ENCODE measurements around the gene GDPGP1. TPM values are rescaled to one million over a fixed set of nuclear protein-coding genes. Genes with fewer than 3 reads are reported as not detected.
"Not testable (repeated sequence)": the region's sequence is repeated elsewhere in the genome, so short reads cannot be mapped to it uniquely, and the experiment has no call there.

GDPGP1 gene
- 11.7 and 13.6 TPM in 2 replicates for total RNA-seq

DNA sequence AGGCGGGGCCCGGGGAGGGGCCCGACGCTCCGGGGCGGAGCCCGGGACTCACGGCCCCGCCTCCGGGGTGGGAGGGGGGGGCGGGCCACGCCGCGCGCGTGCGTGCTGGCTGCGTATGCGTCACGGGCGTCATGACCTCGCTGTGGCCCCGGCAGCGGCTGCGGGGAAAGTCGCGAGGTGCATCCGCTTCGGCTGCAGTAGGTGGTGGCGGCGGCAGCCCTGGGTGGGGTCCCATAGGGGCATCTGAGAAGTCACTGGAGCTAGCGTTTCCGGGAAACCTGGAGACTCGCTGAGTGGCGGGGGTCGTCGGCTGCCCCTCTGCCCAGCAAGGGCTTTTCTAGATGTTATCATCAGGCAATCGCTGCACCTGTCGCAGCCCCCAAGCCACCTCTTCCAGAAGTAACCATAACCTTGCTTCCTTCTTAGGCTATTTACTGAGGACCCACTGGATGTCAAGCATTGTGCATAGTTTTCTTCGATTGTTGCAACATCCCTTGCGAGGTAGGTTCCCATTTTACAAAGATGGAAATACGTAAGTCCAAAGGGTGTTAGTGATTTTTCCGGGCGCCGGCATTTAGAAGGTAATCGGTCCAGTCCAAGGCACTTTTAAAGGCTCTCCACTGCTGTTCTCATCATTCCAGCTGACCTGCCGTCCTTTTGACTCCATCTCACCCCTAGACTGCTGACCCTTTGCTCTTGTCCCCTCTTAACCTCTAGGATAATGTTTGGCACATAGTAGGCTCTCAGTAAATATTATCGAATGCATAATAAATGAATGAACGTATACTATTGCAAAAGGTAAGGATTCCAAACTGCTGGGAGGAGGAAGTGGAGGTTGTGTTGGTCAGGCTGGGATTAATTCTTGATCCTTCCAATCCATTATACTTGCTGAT, at the start of gene GDPGP1:
Gene GDPGP1, plus strand, starts transcription at position 114 of the 893 bp plus-strand sequence. CDS start 6,700 bp downstream, outside the sequence.
- peak; percentile 27 for DNase-seq

GRCh38 chr15:90184786-90185704, 49.0 kb upstream of the GDPGP1 start:
- DNase-seq, result no peak

- DNase-seq, result no peak
These were observed 46.6 kb upstream of the GDPGP1 start for GRCh38 chr15:90187257-90187868.

DNA sequence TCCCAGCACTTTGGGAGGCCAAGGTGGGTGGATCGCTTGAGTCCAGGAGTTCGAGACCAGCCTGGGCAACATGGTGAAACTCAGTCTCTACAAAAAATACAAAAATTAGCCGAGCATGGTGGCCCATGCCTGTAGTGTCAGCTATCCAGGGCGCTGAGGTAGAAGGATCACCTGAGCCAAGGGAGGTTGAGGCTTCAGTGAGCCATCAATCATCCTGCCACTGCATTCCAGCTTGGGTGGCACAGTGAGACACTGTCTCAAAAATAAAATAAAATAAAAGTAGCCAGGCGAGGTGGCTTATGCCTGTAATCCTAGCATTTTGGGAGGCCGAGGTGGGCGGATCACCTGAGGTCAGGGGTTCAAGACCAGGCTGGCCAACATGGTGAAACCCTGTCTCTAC, 45.9 kb upstream of the GDPGP1 start:
- DNase-seq, result not testable (repeated sequence)

DNA sequence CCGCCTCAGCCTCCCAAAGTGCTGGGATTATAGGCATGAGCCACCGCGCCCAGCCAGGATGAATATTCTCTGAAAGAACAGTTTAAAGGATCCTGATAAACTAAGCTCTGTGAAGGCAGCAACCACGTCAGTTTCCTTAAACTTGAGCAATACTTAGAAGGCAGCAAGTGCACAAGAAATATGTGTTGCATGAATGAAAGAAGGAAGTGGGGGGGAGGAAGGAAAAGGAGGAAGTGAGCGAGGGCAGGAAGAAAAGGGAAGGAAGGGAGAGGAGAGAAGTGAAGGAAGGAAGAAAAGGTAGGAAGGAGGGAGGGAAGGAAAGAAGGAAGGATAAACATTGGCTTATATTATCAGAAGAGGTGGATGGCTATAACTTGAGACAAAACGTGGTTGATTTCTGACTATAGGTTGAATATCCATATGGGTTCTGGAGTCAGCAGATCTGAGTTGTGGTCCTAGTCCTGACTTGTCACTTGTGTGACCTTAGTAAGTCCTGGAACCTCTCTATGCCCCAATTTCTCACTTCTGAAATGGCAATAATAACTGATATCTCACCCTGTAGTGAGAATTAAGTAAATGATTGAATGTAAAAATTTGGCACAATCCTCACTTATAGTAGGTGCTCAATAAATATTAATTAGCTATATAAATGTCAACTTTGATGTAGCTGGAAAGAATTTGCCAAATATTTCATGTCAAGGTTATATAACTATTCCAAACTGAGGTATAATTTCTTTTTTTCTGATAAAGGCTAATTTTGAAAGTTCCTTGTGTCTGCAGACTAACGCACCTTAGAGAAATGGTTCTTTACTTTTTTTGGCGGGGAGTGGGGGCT, 44.9 kb upstream of the GDPGP1 start:
- no peak for DNase-seq

DNA sequence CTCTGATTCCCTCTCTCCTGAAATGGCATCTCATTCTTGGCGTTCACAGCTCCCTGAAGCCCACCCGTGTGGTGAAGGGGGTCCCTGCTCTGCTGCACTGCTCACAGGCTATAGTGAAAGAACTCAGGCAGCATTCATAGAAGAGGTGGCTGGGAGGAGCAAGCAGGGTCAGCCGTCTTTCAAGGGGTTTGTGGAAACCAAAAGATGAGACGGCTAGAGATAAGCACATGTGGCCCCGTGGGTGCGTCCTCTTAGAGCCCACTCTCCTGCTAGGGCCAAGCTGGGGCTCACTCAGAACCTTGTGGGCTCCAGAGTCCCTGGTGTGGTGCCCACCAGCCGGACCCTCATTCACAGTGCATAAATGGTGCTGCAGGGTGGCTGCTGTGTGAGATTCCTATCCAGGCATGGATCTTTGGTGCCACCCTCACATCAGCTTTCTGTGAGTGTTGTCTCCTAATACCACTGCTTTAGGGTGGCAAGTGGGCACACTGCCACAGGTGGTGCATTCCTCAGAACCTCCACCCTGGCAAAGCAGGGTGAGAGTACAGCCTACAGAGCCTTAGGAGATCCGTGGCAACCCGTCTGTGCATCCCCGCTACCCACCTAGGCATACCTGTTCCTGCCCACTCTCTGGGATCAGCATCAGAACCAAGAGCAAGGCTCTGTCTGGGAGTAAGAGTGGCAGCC, 44.1 kb upstream of the GDPGP1 start:
- DNase-seq, result no peak

DNA sequence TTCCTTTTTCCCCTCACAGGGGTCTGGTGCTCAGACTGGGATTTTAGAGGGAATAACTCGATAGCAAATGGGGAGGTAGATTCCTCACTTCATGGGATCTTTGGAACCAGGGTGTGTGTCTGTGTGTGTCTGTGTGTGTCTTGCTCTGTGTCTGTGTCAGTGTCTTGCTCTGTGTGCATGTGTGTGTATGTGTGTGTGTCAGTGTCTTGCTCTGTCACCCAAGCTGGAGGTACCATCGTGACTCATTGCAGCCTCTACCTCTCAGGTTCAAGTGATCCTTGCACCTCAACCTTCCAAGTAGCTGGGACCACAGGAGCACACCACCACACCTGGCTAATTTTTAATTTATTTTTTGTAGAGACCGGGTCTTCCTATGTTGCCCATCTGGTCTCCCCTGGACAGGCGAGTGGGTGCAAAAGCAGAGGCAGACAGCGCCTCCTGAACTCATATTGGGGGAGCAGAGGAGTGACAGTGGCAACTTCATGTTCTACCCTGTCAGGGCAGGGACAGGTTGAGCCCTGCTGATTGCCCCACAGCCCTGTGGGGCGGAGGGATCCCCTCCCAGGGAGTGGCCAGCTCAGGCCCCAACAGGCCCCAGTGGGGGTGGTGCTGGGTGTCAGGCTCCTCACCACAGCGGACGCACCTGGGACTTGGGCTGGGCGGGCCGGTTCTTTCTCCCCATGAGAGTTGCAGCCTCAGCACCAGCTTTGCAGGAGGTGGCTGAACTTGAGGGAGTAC, 43.2 kb upstream of the GDPGP1 start:
- no peak for DNase-seq

- no peak for DNase-seq
These were observed 42.7 kb upstream of the GDPGP1 start for GRCh38 chr15:90191344-90191687.

DNA sequence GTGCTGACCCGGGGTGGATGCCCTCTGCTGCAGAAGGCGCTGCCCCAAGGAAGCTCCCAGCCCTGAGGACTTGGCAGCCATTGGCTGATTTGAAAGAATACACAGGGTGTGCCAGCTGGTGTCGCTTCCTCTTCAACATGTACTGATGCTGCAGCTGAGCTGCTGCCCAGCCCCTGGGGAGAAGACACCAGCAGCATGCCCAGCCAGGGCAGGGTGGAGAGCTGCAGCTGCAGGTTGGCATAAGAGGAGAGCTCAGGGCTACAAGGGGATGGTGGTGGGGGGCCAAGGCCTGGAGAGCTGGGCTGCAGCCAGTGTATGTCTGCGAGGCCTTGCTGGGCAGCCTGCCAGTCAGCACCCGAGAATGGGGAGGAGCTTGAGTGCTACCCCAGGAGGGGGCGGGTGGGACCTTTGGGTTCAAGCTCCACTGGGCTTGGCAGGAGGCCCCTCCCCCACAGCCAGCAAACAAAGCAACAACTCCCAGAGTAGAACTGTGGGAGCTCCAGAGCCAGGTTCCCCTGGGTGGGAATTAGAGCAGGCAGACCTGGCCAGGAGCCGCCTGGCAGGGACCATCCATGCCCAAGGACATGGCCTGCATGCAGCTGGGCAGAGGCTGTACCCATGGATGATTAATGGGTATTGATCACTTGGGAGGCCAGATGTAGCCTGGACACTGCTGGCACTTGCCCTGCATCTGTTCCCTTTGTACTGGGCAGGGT, 42.1 kb upstream of the GDPGP1 start:
- DNase-seq, result no peak

DNA sequence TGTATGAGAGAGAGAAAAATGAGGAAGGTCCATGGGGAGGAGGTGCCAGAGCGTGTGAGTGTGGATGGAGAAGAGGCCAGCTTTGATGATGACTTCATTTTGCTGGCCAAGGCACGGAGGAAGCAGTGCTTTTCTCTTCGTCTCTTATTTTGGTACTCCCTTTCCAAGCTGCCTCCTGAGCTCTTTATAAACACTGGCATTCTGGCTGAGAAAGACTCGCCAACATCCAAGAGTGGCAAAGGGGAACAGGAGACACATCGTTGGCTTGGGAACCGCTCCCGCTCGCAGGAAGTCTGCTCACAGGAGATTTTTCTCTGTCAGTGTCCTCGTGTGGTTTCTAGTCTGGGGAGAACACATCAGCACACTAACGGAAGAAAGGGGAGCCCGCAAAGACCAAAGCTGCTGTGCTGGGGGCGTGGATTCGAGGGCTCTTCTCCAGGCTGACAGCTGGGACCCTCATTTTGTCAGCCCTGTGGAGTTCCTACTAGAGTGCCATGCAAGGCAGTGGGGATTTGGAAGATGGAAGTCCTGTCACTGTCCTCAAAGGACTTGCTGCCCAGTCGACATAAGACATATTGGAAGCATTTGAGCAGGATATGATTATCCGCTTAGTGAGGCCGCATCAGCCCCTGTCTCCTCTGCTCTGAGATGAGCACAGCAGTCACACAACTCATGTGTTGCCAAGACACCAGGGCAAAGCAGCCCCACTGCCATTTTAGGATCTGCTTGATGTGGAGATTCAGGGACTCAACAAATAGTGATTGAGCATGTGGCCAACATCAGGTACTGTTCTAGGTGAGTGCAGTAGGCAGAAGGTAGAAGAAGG, 40.8 kb upstream of the GDPGP1 start:
- DNase-seq, result no peak

DNA sequence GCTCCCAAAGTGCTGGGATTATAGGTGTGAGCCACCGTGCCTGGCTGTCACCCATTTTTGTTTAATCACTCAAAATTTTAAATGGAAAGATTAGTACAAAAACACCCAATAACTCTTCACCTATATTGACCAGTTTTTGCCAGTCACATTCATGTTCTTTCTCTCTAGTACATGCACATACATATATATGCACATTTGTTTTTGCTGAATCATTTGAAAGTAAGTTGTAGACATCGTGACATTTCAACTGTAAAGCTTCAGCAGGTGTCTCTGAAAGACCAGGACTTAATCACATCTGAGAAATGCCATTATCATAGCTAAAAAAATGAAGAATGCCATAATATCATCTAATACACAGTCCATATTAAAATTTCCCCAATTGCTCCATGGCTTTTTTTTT, 39.4 kb upstream of the GDPGP1 start:
- DNase-seq, result no peak

GRCh38 chr15:90200534-90201129, 33.4 kb upstream of the GDPGP1 start:
- no peak for DNase-seq

DNA sequence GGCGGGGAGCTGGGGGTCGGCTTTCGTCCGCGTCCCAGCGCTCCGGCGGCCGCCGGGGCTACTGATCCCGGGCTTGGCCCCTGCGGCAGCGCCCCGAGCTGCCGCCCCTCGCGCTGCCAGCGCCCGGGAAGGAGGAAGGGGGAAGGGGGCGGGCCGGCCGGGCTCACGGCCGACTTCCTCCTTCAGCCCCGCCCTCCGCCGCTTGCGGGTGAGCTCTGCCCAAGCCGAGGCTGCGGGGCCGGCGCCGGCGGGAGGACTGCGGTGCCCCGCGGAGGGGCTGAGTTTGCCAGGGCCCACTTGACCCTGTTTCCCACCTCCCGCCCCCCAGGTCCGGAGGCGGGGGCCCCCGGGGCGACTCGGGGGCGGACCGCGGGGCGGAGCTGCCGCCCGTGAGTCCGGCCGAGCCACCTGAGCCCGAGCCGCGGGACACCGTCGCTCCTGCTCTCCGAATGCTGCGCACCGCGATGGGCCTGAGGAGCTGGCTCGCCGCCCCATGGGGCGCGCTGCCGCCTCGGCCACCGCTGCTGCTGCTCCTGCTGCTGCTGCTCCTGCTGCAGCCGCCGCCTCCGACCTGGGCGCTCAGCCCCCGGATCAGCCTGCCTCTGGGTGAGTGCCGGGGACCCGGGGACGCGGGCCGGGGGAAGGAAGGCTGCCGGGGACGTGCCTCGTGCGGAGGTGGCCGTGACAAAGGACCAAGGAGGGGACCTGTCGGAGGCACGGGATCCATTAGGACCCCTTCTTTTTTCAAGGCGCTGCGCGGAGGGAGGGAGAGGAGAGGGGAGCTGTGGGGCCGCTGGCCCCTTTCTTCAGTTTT, 32.7 kb upstream of the GDPGP1 start, which contains the start of gene SEMA4B:
Gene SEMA4B, plus strand, starts transcription at position 201 of the 814 bp plus-strand sequence. Its CDS starts 249 bp downstream, at position 450.
- DNase-seq, result peak; percentile 49

DNA sequence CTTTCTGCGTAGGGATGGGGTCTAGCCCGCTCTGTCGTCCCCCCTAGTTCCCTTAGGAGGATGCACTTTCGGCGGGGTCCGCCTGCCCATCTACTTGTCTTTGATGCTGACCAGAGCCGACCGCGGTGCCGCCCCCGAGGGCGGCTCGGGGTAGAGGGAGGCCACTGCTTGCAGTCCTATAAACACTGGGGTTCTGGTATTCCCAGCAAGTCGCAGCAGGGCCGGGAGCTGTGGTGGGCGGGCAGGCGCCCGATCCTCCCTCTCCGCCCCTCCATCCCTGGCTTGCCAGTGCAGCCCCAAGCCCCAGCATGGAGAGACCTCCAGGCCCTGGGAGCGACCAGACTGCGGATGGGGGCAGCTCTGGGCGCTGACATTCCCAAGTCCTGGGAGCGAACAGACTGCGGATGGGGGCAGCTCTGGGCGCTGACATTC, 32.0 kb upstream of the GDPGP1 start:
- no peak for DNase-seq

DNA sequence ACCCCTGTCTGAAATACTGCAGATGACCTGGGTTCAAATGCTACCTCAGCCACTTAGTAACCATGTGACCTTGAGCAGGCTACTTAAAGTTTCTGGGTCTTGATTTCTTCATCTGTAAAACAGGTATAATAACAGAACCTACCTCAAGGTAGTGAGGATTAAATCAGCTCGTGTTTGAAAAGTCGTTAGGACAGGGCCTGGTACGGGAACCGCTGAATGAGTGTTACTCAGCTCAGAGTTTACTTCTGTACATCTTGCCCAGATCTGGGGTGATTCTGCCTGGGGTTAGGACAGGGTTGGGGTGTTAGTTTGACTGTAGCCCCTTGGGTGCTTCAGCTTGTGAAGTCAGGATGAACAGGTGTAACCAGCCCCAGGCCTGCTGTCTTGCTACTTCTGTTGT, 31.1 kb upstream of the GDPGP1 start:
- no peak for DNase-seq

DNA sequence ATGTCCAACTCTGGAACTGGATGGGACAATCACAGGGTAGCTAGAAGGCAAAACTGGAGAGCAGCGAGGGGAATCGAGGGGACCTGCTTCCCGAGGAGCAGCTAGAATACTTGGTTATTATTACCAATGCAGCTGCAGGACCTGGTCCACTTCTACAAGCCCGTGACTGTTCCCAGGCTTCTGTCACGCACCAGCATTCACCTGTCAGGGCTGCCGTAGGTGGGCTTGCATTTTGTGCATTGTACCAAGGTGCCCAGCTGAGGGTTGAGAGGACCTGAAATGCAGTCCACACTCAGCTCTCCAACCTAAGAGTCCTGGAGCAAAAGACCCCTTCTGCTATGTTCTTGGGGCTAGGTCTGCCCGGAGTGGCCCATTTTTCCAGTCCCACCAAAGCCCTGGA, 30.5 kb upstream of the GDPGP1 start:
- no peak for DNase-seq

DNA sequence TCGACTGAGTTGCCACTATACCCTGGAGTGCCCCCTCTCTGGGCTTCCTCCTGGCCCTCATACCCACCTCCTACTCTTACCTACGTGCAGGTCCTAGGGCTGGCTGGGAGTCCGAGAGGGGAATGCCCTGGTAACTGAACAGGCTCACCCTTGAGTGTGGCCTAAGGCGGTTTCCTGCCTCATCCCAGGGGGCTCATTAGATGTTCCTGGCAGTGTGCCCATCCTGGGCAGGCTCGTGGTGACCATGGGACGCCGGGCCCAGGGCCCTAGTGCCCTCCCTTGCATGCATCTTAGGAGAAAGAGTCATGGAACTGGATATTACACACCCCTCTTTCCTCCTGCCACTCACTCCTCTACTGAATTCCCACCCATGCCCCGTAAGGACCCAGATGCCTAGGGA, 30.1 kb upstream of the GDPGP1 start:
- no peak for DNase-seq

All from dermis blood vessel endothelial cell (primary cell).